NCI-H526 (cell line): ENCODE measurements around the gene GPS1.
A peak's percentile ranks its signal among the peaks of the same experiment; 100 is the strongest.
"Not testable (repeated sequence)": the region's sequence is repeated elsewhere in the genome, so short reads cannot be mapped to it uniquely, and the experiment has no call there.

Source experiments
- DNase-seq, 2 experiments: peaks; one replicate each; lab custom pipeline; 2025; lab: John Stamatoyannopoulos, UW

The GPS1 gene

DNA sequence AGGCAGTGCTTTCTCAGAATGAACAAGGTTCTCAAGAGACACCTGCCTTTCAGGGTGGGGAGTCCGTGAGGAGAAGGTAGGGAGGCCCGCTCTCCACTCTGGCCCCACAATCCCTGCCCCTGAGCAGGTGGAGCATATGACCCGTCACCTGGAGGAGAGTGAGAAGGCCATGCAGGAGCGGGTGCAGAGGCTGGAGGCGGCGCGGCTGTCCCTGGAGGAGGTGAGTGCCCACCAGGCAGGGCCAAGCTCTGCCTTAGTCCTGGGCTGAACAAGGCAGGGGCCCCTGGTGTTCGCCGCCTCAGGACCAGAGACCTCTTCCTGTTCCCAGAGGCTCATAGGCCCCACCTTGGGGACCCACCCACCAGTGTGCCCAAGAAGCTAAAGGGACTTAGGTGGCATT lies 22.7 kb upstream of the GPS1 start:
- no peak for DNase-seq

DNA sequence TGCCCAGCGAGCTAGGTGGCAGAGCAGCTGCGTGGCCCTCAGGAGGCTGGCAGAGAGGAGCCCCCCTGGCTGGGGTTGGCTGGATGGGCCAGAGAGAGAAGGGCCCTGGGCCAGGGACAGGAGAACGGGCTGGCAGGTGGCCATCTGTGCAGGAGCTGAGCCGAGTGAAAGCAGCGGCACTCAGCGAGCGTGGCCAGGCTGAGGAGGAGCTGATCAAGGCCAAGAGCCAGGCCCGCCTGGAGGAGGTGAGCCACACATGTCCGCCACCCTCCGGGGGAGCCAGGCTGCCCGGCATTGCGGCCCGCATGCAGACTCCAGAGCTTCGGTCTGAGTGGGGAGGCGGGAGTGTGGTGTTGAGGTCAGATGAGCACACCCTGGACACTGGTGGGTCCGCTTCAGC lies 22.3 kb upstream of the GPS1 start:
- DNase-seq = no peak

DNA sequence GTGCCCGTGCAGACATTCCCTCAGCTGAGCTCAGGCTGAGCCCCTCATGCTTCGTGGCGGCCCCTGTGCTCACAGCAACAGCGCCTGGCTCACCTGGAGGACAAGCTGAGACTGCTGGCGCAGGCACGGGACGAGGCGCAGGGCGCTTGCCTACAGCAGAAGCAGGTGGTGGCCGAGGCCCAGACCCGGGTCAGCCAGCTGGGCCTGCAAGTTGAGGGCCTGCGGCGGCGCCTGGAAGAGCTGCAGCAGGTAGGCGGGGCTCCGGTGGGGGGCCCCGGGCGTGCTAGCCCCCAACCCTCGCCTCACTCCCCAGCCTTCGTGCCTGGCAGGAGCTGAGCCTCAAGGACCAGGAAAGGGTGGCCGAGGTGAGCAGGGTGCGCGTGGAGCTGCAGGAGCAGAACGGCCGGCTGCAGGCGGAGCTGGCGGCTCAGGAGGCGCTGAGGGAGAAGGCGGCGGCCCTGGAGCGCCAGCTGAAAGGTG lies 21.7 kb upstream of the GPS1 start:
- DNase-seq = no peak

DNA sequence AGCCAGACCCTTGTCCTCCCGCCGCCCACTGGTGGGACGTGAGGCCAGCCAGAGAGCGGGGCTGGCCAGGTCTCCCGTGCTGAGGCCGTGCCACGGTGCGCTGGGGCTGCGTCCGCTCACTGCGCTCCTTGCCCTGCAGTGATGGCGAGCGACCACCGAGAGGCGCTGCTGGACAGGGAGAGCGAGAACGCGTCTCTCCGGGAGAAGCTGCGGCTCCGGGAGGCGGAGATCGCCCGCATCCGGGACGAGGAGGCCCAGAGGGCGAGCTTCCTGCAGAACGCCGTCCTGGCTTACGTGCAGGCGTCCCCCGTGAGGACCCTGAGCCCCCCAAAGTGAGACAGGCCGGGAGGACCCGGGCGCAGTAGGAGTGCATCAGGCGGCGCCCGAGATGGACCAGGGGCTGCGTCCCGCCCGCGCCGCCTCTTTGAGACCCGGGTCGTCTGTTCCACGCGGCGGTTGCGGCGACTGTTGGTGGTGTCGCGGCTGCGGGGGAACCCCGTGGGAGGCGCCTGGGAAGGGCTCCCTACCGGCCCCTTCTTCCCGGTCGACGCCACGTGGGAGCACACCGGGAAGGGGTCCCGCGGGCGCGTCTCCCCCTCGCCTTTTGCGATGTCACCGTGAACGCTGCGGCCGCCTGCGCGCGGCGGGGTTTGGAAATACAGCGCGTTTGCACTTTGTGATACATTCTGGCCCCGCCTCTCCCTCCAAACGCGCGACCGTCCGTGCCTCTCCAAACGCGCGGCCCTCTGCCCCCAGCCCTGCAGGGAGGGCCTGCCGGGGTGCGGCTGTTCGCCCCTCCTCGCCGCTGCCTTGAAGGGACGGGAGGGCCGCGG lies 21.0 kb upstream of the GPS1 start:
- peak; percentile 69 to 92 for DNase-seq

DNA sequence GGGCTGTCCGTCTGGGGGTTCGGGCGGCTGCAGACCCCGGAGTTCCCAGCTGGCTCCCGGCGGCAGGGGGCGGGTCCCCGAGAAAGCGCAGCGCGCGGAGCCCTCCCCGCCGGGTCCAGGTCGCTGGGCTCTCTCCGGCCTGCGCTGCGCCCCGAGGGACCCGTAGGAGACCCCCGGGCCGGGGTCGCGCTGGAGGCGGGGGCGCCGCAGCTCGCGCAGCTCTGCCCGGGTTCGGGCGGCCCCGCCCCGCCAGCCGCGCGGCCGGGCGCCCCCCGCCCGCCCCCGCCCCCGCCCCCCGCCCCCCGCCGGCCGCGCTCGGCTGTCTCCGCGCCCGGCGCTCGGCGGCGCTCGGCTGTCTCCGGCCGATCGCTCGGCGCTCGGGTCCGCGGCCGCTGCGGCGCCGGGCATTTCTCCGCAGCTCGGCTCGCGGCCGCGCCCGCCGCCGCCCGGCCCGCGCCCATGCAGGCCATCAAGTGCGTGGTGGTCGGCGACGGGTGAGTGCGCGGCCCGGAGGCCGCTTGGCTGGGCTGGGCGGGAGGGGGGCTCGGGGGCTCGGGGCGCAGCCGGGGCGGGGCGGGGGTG lies 20.3 kb upstream of the GPS1 start, which contains the start of gene RAC3:
Gene RAC3 (plus strand): TSS at position 376 of the 582 bp plus-strand sequence. CDS start 84 bp downstream, at position 460.
- peak in 1 of 2 experiments; percentile 79 for DNase-seq

DNA sequence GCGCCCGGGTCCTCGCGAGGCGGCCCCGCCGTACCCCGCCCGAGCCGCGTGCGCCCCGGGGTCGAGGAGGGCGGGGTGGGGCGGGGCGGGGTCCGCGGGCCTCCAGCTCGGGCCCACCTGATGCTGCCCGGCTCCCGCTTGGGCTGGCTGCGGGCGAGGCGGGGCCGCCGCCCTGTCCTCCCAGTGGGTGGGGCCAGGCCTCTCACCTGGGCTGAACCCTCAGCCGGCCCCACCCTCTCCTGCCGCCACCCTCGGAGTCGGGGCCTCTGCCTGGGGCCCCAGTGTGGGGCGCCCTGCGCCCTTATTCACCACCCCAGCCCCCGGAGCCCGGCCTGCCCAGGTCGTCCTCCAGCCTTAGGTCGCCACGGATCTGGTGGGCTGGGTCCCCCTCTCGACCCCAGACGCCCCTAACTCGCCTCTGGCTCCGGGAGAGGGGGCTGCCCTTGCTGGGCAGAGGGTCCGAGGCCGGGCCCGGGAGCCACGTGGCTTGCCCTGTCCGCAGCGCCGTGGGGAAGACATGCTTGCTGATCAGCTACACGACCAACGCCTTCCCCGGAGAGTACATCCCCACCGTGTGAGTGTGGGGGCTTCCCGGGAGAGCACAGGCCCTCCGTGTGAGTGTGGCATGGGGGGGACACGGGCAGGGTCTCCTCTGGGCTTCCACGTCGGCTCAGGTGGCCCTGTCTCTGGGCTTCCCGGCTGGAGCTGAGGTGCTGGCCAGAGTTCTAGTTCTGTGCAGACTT lies 19.6 kb upstream of the GPS1 start:
- peak; percentile 22 to 86 for DNase-seq

DNA sequence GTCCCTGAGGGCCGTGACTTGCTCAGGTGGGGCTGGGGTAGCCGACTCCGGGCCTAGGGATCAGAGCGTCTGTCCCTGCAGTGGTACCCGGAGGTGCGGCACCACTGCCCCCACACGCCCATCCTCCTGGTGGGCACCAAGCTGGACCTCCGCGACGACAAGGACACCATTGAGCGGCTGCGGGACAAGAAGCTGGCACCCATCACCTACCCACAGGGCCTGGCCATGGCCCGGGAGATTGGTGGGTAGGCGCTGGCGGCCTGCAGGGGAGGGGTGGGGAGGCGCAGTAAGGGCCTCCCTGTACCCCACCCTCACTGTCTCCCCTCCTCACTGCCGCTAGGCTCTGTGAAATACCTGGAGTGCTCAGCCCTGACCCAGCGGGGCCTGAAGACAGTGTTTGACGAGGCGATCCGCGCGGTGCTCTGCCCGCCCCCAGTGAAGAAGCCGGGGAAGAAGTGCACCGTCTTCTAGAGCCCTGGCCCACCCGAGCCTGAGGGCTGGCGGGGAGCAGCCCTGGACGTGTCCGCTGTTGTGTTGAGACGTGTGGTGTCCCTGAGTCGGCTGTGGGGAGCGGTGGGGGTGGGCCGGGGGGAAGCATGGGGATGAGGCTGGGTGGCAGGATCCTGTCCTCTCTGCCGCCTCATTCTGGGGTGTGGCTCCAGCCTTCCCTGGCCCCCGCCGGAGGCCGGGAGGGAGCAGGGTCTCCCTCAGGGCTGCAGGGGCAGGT lies 18.2 kb upstream of the GPS1 start:
- no peak for DNase-seq

DNA sequence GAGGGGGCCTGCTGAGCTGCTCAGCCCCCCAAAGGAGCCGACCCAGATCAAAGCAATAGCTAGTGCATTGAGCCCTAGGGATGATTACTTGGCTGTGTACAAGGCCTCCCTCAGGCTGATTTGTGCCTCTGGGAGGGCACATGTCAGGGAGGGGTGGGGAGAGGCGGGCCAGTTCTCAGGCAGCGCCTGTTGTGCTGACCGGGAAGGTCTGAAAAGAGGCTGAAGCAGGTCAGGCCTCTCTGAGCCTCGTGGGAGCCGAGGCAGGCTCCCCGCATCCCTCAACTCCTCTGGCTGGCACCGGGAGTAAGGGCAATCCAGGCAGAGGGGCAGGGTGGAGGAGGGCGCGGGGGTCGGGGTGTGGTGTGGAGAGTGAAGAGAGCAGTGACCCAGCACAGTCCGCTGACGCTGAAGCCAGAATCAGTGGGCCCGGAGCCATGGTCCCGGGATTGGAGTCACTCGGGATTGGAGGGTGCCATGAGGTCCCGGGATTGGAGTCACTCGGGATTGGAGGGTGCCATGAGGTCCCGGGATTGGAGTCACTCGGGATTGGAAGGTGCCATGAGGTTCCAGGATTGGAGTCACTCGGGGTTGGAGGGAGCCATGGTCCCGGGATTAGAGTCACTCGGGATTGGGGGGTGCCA lies 17.2 kb upstream of the GPS1 start:
- no peak for DNase-seq

DNA sequence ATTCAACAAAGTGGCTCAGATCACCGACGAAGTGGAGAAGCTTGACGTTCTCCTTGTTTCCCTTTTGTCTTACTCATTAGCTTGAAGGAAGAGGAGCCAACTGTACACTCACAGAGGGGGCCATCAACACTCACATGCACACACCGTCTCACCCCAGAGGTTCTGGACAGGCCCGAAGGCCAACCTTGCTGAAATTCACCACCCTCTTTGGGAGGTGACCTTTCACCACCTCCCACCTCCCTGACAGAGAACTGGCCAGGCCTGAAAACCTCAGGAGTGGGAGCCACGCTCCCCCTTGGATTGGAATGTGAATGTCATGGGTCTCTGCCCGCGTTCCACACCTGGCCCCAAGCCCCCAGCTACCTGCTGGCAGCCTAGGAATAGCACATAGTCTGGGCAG lies 16.2 kb upstream of the GPS1 start:
- DNase-seq = no peak

DNA sequence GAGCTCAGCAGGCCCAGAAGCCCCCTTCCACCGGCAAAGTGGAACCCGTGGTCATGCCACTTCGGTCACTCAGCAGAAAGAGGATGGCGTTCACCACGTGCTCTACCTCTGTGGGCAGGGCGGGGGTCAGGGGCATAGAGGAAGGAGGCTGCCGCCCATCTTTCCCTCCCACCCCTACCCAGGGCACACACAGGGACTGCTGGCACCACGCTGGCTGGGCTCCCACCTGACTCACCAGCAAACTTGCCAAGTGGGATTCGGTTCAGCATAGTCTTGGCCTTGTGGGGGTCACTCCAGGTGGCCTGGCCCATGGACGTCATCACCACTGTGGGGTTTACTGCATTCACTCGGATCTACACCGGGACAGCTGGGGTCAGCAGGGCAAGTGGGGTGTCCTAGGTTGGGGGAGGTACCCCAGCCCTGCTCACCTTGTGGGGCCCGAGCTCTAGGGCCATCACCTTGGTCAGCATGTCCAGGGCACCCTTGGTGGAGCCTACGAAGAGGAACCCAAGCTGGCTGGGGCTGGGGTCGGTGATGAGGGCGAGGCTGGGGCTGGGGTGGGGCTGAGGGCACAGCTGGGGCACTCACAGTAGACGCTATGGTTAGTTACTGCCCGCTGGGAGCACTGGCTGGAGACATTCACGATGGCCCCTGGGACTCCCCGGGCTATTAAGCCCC lies 15.6 kb upstream of the GPS1 start:
- no peak for DNase-seq

DNA sequence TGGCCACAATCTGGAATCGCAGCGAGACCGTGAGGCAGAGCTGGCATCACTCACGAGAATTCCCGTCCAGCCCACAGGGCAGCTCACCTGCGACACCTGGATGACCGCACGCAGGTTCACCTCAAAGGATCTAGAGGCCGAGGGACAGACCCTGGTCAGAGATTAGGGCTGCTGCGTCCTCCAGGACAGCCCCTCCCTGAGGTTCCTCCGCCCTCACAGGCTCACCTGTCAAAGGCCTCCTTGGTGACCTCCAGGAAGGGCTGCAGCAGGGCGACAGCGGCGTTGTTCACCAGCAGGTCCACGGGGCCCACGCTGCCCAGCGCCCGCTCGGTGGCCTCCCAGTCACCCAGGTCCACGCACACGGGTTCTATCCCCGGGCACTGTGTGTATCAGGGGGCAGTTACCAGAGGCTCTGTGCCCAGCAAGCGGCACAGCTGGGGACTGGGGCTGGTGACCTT lies 15.0 kb upstream of the GPS1 start:
- no peak for DNase-seq

DNA sequence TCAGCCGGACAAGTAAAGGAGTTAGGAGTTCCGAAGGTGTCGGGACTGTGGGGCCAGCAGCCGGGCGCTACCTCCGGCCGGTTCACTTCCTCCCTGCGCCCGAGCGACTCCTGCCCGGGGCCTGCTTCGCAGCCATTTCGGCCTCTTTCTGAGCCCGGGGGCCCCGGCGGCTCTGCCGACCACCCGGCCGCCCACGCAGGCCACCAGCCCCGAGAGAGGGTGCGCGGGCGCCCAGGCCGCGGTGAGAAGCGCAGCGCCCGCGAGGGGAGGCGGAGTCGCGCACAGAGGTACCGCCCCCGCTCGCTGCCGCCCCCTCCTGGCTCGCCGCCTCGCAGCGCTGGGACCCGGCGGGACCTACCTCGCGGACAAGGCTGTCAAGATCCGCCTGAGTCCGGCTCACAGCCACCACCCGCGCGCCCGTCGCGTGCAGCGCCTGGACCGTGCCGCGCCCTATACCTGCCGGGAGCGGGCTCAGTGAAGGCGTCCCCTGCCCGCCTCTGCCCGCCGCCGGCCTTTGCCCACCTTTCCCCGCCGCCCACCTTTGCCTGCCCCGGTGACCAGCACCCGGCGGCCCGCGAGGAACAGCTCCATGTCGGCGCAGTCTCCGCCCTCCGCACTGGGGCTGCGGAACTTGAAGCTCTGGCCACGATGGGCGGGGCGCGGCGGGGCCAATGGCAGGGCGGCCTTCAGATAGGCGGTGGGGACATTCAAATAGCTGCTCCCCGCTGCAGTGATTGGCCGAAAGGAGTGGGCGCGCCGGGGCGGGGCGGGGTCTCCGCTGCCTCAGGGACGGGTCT lies 14.4 kb upstream of the GPS1 start, which contains the start of gene DCXR:
Gene DCXR (minus strand): TSS at position 606 of the 797 bp plus-strand sequence. CDS start 15 bp downstream, at position 591.
- peak; percentile 94 to 99 for DNase-seq

DNA sequence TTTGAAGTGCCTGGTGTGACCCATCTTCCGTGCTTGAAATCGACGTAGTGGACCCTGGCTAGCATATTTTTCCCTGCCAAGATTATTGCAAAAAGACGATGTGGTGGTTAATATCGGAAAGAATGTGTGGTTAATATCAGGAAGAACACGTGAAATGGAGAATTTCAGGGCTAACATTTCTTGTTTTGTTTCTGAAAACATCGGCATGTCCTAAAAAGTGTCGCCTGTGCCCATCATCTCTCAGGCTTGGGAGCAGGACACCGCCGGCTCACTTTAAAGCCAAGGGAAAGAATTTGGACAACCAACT lies 13.9 kb upstream of the GPS1 start:
- DNase-seq = no peak

DNA sequence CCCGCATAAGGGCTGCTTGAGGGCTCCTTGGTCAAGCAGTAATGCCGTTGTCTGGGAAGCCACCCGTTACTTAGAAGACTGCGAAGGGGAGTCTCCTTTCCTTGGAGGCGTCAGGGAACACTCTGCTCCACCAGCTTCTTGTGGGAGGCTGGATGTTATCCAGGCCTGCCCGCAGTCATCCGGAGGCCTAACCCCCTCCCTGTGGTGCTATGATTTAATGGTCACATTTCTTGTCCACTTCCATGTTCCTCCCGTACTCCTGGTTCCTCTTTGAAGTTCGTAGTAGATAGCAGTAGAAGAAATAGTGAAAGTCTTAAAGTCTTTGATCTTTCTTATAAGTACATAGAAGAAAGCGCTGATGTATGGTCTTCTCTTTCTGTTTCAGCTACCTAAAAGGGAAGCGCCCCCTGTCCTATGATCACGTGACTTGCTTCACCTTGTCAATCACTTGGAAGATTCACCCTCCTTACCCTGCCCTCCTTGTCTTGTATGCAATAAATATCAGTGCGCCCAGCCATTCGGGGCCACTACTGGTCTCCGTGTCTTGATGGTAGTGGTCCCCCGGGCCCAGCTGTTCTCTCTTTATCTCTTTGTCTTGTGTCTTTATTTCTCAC lies 12.8 kb upstream of the GPS1 start:
- not testable (repeated sequence) for DNase-seq

DNA sequence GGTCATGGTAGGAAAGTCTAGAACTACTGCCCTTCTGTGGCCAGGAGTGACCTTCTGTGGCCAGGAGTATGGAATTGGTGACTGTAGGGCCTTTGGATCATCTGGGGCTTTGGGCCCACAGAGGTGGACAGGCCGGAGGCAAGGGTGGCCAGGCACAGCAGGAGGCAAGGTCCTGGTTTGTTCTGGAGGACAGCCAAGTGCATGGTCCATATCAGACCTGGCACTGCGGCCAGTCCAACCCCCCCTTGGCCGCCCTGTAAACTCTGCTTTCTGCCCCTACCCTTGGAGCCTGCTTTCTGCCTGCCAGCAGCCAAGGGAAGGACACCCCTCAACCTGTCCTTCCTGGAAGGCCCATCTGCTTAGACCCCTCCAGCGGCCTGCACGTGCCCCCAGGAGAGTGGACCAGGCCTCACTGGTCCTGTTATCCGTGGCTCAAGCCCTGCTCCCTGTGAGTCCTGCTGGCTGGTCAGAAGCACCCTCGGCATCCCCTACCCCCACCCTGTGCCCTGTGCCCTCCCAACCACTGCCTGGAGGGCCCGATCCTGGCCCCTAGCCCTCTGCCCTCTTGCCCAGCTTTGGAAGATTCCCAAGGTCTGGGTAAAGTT lies 11.9 kb upstream of the GPS1 start:
- no peak for DNase-seq

DNA sequence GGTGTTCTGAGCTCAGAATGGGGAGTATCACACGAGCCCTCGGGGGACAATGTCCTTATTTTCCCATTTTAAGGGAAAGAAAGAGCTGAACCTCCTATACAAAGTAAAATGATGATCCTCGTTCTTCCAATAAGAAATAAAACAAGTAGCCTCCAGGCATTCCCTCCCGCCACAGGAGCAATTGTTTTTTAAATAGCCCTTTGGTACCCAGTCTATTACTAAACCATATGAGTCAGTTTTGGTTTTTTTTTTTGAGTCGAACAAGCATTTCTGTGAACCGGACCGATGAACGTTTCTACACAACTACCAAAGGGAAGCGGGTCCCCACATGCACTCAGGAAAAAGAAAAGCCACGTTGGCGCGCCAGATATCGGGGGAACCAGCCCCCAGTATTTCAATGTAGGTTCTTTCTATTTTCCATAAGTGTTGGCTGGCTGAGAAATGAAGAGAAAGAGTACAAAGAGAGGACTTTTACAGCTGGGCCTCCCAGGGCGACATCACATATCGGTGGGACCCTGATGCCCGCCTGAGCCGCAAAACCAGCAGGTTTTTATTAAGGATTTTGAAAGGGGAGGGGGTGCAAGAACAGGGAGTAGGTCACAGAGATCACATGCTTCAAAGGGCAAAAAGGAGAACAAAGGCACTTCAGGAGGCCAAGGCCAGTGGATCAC lies 10.4 kb upstream of the GPS1 start:
- DNase-seq = no peak

DNA sequence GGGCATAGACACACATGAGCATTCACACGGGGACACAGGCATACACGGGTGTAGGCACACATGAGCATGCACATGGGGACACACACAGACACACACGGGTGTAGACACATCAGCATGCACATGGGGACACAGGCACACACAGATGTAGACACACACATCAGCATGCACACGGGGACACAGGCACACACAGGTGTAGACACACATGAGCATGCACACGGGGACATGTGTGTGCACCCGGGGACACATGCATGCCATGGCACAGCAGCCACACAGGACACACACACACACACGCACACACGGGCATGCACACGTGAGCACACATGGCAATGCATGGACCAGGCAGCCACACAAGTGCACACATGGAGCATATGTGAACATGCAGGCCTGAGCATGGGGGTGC lies 9.0 kb upstream of the GPS1 start:
- DNase-seq = no peak

DNA sequence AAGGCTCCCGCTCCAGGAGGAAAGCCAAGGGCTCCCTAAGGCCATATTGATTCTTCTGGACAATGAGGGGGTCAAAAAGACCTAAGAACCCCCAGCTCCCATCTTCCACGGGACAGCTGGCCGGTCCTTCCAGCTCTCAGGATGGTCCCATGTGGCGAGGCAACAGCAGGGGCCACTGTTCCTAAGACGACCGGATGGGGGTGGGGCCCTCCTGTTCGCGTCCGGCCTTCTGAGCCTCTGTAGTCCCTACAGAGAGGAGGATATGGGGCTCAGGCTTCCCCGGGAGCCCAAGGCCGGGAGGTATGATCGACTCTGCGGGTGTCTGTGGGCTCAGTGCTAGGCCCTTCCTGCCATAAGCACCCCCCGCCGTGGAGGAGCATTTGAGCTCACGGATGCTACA lies 8.2 kb upstream of the GPS1 start:
- DNase-seq = no peak
